Skeletal muscle tissue (tissue), 4 donors: ENCODE measurements around the gene TMEM222. TPM values are rescaled to one million over a fixed set of nuclear protein-coding genes. Genes with fewer than 3 reads are reported as not detected.

Source experiments
- H3K27ac ChIP-seq: one replicate; pipeline ENCODE4 v1.7.0; 2013; ENCODE audit warnings: mild to moderate bottlenecking, low read depth, low read length, inconsistent platforms
- H3K27me3 ChIP-seq, 3 donors: one replicate each; pipeline ENCODE4 v1.7.0; 2013; ENCODE audit warnings: low read length in 3 of 3; ENCODE audit not compliant: control insufficient read depth in 3 of 3, insufficient read depth in 3 of 3
- H3K36me3 ChIP-seq, 3 donors: one replicate each; pipeline ENCODE4 v1.7.0; 2013; ENCODE audit warnings: low read length in 3 of 3; ENCODE audit not compliant: control insufficient read depth in 3 of 3, insufficient read depth in 3 of 3
- H3K4me1 ChIP-seq, 3 donors: one replicate each; pipeline ENCODE4 v1.7.0; 2013; ENCODE audit warnings: low read length in 3 of 3, mild to moderate bottlenecking in 3 of 3; ENCODE audit not compliant: control insufficient read depth in 3 of 3, insufficient read depth in 3 of 3
- H3K4me3 ChIP-seq, 3 donors: one replicate each; pipeline ENCODE4 v1.7.0; 2013; ENCODE audit warnings: low read length in 3 of 3
- H3K9ac ChIP-seq, 3 donors: one replicate each; pipeline ENCODE4 v1.7.0; 2013; ENCODE audit warnings: low read length in 3 of 3, mild to moderate bottlenecking in 3 of 3, moderate library complexity in 2 of 3, low read depth in 1 of 3
- H3K9me3 ChIP-seq, 3 donors: one replicate each; pipeline ENCODE4 v1.7.0; 2013; ENCODE audit warnings: low read length in 3 of 3; ENCODE audit not compliant: control insufficient read depth in 3 of 3
- total RNA-seq: library from RNA; depleted of rRNA; stranded (reverse); fragments of >200 nt; gene quantifications from one replicate; pipeline ENCODE4 v1.2.3, GENCODE V29; 2014
- donor health status: Osteomylitis.

The TMEM222 gene
- total RNA-seq, 1 donor from 2014 or later, result 14.1 TPM

- H3K4me1 ChIP-seq, result peaks cover 12 to 23% (median 16%) of the 10 kb centered on the region in 3 donors
- peaks cover 0 to 6% (median 2%) of the 10 kb centered on the region in 3 donors for H3K36me3 ChIP-seq
- no peaks in the 10 kb centered on the region for H3K9me3 ChIP-seq
- peak overlapping the region in 1 of 3 donors; percentile 52 for H3K4me3 ChIP-seq
- H3K27me3 ChIP-seq, result peaks cover 34 to 41% (median 35%) of the 10 kb centered on the region in 3 donors
- H3K27ac ChIP-seq, result no peak overlapping the region
- H3K9ac ChIP-seq, result peak overlapping the region in 1 of 3 donors; percentile 50
These were observed 27.2 kb downstream of the TMEM222 start for GRCh38 chr1:27348861-27349783.

- Histone ChIP-seq H3K9ac (peak overlapping the region in 2 of 3 donors; percentile 14 to 50), H3K9me3 (no peaks in the 10 kb centered on the region), H3K36me3 (peaks cover 0 to 6% (median 2%) of the 10 kb centered on the region in 3 donors), H3K4me3 (peak overlapping the region; percentile 30 to 52 (median 46)), H3K27ac (no peak overlapping the region), H3K27me3 (peaks cover 32 to 41% (median 34%) of the 10 kb centered on the region in 3 donors), H3K4me1 (peaks cover 12 to 23% (median 16%) of the 10 kb centered on the region in 3 donors)
These were observed 28.1 kb downstream of the TMEM222 start for GRCh38 chr1:27349784-27350662.

DNA sequence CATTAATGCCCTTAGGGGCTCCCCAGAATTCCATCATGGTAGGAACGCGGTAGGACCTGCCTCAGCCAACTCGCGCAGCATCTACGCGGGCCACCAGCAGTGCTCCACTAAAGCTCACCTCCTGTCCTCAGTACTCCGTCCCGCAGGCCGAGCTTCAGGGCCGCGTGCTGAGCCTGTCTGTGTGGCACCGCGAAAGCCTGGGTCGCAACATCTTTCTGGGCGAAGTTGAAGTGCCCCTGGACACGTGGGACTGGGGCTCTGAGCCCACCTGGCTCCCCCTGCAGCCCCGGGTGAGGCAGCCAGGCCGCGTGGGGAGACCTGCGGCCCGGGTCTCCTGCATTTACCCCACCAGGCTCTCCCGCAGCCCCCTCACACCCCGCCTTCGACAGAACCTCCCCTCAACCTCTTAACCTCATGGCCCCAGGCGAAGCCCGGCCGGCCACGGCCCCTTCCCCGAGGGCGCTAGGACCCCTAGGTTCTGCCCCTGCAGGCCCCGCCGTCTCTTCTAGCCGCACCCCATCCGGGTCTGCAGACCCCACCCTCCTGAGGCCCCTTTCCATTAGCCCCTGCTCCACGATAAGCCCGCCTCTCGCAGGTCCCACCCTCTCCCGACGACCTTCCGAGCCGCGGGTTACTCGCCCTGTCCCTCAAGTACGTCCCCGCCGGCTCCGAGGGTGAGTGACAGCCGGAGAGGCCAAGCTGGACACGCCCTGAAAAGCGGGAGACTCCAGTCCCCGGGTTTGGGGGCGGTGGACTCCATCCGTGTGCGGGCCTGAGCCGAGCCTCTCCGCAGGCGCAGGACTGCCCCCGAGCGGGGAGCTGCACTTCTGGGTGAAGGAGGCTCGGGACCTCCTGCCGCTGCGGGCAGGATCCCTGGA is 28.9 kb downstream of the TMEM222 start:
- peaks cover 6 to 15% (median 11%) of the 10 kb centered on the region in 3 donors for H3K36me3 ChIP-seq
- H3K27ac ChIP-seq, result no peak overlapping the region
- H3K4me3 ChIP-seq, result peak overlapping the region in 2 of 3 donors; percentile 30 to 52
- peak overlapping the region in 2 of 3 donors; percentile 43 to 50 for H3K9ac ChIP-seq
- H3K27me3 ChIP-seq, result peaks cover 32 to 41% (median 34%) of the 10 kb centered on the region in 3 donors
- no peaks in the 10 kb centered on the region for H3K9me3 ChIP-seq
- peaks cover 12 to 23% (median 16%) of the 10 kb centered on the region in 3 donors for H3K4me1 ChIP-seq

DNA sequence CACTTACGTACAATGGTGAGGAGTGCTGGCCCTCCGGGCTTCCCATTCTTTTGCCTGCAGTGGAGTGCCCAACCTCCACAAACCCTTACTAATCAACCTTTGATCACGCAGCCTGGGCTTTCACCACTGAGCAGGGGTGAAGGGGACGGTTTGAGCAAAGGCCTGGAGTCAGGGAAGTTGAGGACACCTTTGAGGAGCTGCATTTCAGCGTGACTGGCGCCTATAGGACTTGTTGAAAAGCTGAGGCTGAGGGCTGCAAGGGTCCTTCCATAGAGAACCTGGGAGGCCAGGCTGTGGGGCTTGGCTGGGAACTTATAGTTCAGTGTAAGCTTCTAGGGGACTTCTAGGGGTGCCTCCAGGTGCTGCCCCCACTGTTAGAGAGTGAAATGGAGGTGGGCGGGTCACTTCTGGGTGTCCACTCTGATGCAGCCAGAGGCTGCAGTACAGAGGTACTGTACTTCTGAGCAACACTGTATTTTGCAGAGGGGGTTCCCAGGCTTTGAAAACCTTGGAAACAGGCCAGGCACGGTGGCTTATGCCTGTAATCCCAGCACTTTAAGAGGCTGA is 29.7 kb downstream of the TMEM222 start:
- peaks cover 27 to 37% (median 29%) of the 10 kb centered on the region in 3 donors for H3K27me3 ChIP-seq
- peak overlapping the region in 2 of 3 donors; percentile 33 to 43 for H3K9ac ChIP-seq
- H3K4me3 ChIP-seq, result no peak overlapping the region
- no peaks in the 10 kb centered on the region for H3K9me3 ChIP-seq
- H3K27ac ChIP-seq, result no peak overlapping the region
- H3K4me1 ChIP-seq, result peaks cover 12 to 23% (median 16%) of the 10 kb centered on the region in 3 donors
- peaks cover 13 to 20% (median 16%) of the 10 kb centered on the region in 3 donors for H3K36me3 ChIP-seq

GRCh38 chr1:27353166-27353565 is 31.2 kb downstream of the TMEM222 start:
- Histone ChIP-seq H3K27ac (no peak overlapping the region), H3K4me3 (no peak overlapping the region), H3K4me1 (peaks cover 12 to 24% (median 23%) of the 10 kb centered on the region in 3 donors), H3K9ac (no peak overlapping the region), H3K27me3 (peaks cover 19 to 26% (median 20%) of the 10 kb centered on the region in 3 donors), H3K9me3 (no peaks in the 10 kb centered on the region), H3K36me3 (peaks cover 21 to 23% (median 22%) of the 10 kb centered on the region in 3 donors)

DNA sequence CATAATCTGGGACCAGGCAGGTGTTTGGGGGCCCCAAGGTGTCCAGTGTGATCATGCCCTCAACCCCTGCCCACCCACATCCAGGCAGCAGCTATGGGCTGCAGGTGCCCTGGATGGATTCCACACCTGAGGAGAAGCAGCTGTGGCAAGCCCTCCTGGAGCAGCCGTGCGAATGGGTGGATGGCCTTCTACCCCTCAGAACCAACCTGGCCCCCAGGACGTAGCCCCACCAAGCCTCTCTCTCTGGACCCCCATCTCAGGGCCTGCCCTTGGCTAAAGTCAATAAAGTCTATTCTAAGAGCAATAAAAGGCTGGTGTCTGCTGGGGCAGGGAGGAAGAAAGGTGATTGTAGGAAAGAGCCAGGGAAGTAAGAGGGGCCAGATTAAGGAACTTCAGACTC is 31.7 kb downstream of the TMEM222 start:
- Histone ChIP-seq H3K9ac (no peak overlapping the region), H3K36me3 (peaks cover 21 to 25% (median 23%) of the 10 kb centered on the region in 3 donors), H3K4me3 (no peak overlapping the region), H3K27me3 (peaks cover 19 to 26% (median 20%) of the 10 kb centered on the region in 3 donors), H3K4me1 (peaks cover 12 to 24% (median 23%) of the 10 kb centered on the region in 3 donors), H3K9me3 (no peaks in the 10 kb centered on the region), H3K27ac (no peak overlapping the region)

- no peak overlapping the region for H3K9ac ChIP-seq
- no peak overlapping the region for H3K27ac ChIP-seq
- peaks cover 24 to 34% (median 31%) of the 10 kb centered on the region in 3 donors for H3K36me3 ChIP-seq
- peaks cover 1 to 6% (median 1%) of the 10 kb centered on the region in 3 donors for H3K27me3 ChIP-seq
- no peaks in the 10 kb centered on the region for H3K9me3 ChIP-seq
- peaks cover under 1 to 13% (median 5%) of the 10 kb centered on the region in 3 donors for H3K4me1 ChIP-seq
- H3K4me3 ChIP-seq, result no peak overlapping the region
These were observed 33.7 kb downstream of the TMEM222 start for GRCh38 chr1:27355683-27356082.

- no peak overlapping the region for H3K4me3 ChIP-seq
- H3K9ac ChIP-seq, result no peak overlapping the region
- H3K27me3 ChIP-seq, result peaks cover 0 to under 1% (median 0%) of the 10 kb centered on the region in 3 donors
- H3K36me3 ChIP-seq, result peaks cover 28 to 38% (median 32%) of the 10 kb centered on the region in 3 donors
- H3K4me1 ChIP-seq, result peaks cover 0 to 11% (median 0%) of the 10 kb centered on the region in 3 donors
- H3K9me3 ChIP-seq, result no peaks in the 10 kb centered on the region
- H3K27ac ChIP-seq, result no peak overlapping the region
These were observed 34.3 kb downstream of the TMEM222 start for GRCh38 chr1:27356277-27356618.
